ENCODE results near the gene ZNF521.
A peak's percentile ranks its signal among the peaks of the same experiment; 100 is the strongest.

Gene ZNF521

GRCh38 chr18:25171334-25171733 is 180.6 kb downstream of the ZNF521 start:
- FAIRE-seq: no peak
- DNase-seq (ENCODE audit: insufficient read length, low spot score): no peak
- TF ChIP-seq POU2F2 (IDR thresholded peaks at IDR 0.05; ENCODE audit: low read depth, low read length): no peak
- no peak for TF ChIP-seq TAF1 (IDR thresholded peaks at IDR 0.05; ENCODE audit: low read depth, low read length)
- no peak for TF ChIP-seq POLR2AphosphoS5 (IDR thresholded peaks at IDR 0.05; ENCODE audit: low read depth, low read length)
- TF ChIP-seq POLR2A (IDR thresholded peaks at IDR 0.05; ENCODE audit: low read depth, low read length): no peak
- TF ChIP-seq SPI1 (IDR thresholded peaks at IDR 0.05; ENCODE audit: low read depth, low read length): no peak
- TF ChIP-seq PAX5 (IDR thresholded peaks at IDR 0.05; ENCODE audit: insufficient read depth, low read length, severe bottlenecking): no peak

- FAIRE-seq (no peak), DNase-seq (ENCODE audit: insufficient read length, low spot score) (no peak)
- TF ChIP-seq POU2F2 (IDR thresholded peaks at IDR 0.05; ENCODE audit: low read depth, low read length) (no peak), TAF1 (IDR thresholded peaks at IDR 0.05; ENCODE audit: low read depth, low read length) (no peak), POLR2A (IDR thresholded peaks at IDR 0.05; ENCODE audit: low read depth, low read length) (no peak), SPI1 (IDR thresholded peaks at IDR 0.05; ENCODE audit: low read depth, low read length) (no peak), PAX5 (IDR thresholded peaks at IDR 0.05; ENCODE audit: insufficient read depth, low read length, severe bottlenecking) (no peak), POLR2AphosphoS5 (IDR thresholded peaks at IDR 0.05; ENCODE audit: low read depth, low read length) (no peak)
Measured at GRCh38 chr18:25170402-25170801, 181.6 kb downstream of the ZNF521 start.

GRCh38 chr18:25169701-25170100 is 182.3 kb downstream of the ZNF521 start:
- no peak for TF ChIP-seq PAX5 (IDR thresholded peaks at IDR 0.05; ENCODE audit: insufficient read depth, low read length, severe bottlenecking)
- TF ChIP-seq POU2F2 (IDR thresholded peaks at IDR 0.05; ENCODE audit: low read depth, low read length): no peak
- TF ChIP-seq SPI1 (IDR thresholded peaks at IDR 0.05; ENCODE audit: low read depth, low read length): no peak
- TF ChIP-seq TAF1 (IDR thresholded peaks at IDR 0.05; ENCODE audit: low read depth, low read length): no peak
- TF ChIP-seq POLR2A (IDR thresholded peaks at IDR 0.05; ENCODE audit: low read depth, low read length): no peak
- TF ChIP-seq POLR2AphosphoS5 (IDR thresholded peaks at IDR 0.05; ENCODE audit: low read depth, low read length): no peak
- no peak for FAIRE-seq

GRCh38 chr18:25167612-25168410 is 184.2 kb downstream of the ZNF521 start:
- no peak for TF ChIP-seq SPI1 (IDR thresholded peaks at IDR 0.05; ENCODE audit: low read depth, low read length)
- no peak for TF ChIP-seq POU2F2 (IDR thresholded peaks at IDR 0.05; ENCODE audit: low read depth, low read length)
- TF ChIP-seq POLR2AphosphoS5 (IDR thresholded peaks at IDR 0.05; ENCODE audit: low read depth, low read length): no peak
- TF ChIP-seq POLR2A (IDR thresholded peaks at IDR 0.05; ENCODE audit: low read depth, low read length): no peak
- TF ChIP-seq TAF1 (IDR thresholded peaks at IDR 0.05; ENCODE audit: low read depth, low read length): no peak
- TF ChIP-seq PAX5 (IDR thresholded peaks at IDR 0.05; ENCODE audit: insufficient read depth, low read length, severe bottlenecking): no peak
- FAIRE-seq (no peak), DNase-seq (ENCODE audit: insufficient read length, low spot score) (no peak)

More at GRCh38 chr18:25169701-25170100, 182.3 kb downstream of the ZNF521 start:
- DNase-seq (ENCODE audit: insufficient read length, low spot score): no peak

- TF ChIP-seq POLR2A (IDR thresholded peaks at IDR 0.05; ENCODE audit: low read depth, low read length) (no peak), PAX5 (IDR thresholded peaks at IDR 0.05; ENCODE audit: insufficient read depth, low read length, severe bottlenecking) (no peak), POLR2AphosphoS5 (IDR thresholded peaks at IDR 0.05; ENCODE audit: low read depth, low read length) (no peak), SPI1 (IDR thresholded peaks at IDR 0.05; ENCODE audit: low read depth, low read length) (no peak), POU2F2 (IDR thresholded peaks at IDR 0.05; ENCODE audit: low read depth, low read length) (no peak), TAF1 (IDR thresholded peaks at IDR 0.05; ENCODE audit: low read depth, low read length) (no peak)
- DNase-seq (ENCODE audit: insufficient read length, low spot score): no peak
- FAIRE-seq: no peak
Measured at GRCh38 chr18:25166113-25166512, 185.9 kb downstream of the ZNF521 start.

GRCh38 chr18:25164848-25165811 is 186.8 kb downstream of the ZNF521 start:
- TF ChIP-seq TAF1 (IDR thresholded peaks at IDR 0.05; ENCODE audit: low read depth, low read length): no peak
- no peak for TF ChIP-seq POLR2A (IDR thresholded peaks at IDR 0.05; ENCODE audit: low read depth, low read length)
- TF ChIP-seq POLR2AphosphoS5 (IDR thresholded peaks at IDR 0.05; ENCODE audit: low read depth, low read length): no peak
- no peak for TF ChIP-seq POU2F2 (IDR thresholded peaks at IDR 0.05; ENCODE audit: low read depth, low read length)
- TF ChIP-seq SPI1 (IDR thresholded peaks at IDR 0.05; ENCODE audit: low read depth, low read length): no peak
- no peak for TF ChIP-seq PAX5 (IDR thresholded peaks at IDR 0.05; ENCODE audit: insufficient read depth, low read length, severe bottlenecking)
- DNase-seq (ENCODE audit: insufficient read length, low spot score) (peak; percentile 11), FAIRE-seq (peak; percentile 82)

GRCh38 chr18:25164211-25164847 is 187.6 kb downstream of the ZNF521 start:
- TF ChIP-seq SPI1 (IDR thresholded peaks at IDR 0.05; ENCODE audit: low read depth, low read length) (peak; percentile 67), PAX5 (IDR thresholded peaks at IDR 0.05; ENCODE audit: insufficient read depth, low read length, severe bottlenecking) (no peak)
- DNase-seq (ENCODE audit: insufficient read length, low spot score): no peak
- peak; percentile 51 for FAIRE-seq

GRCh38 chr18:25153426-25153825 is 198.5 kb downstream of the ZNF521 start:
- no peak for TF ChIP-seq PAX5 (IDR thresholded peaks at IDR 0.05; ENCODE audit: insufficient read depth, low read length, severe bottlenecking)
- TF ChIP-seq TAF1 (IDR thresholded peaks at IDR 0.05; ENCODE audit: low read depth, low read length): no peak
- TF ChIP-seq SPI1 (IDR thresholded peaks at IDR 0.05; ENCODE audit: low read depth, low read length): no peak
- TF ChIP-seq POU2F2 (IDR thresholded peaks at IDR 0.05; ENCODE audit: low read depth, low read length): no peak
- no peak for TF ChIP-seq POLR2A (IDR thresholded peaks at IDR 0.05; ENCODE audit: low read depth, low read length)
- DNase-seq (ENCODE audit: insufficient read length, low spot score): no peak
- no peak for FAIRE-seq

Data from GM12891 (cell line).